HepG2 (cell line): ENCODE data around the gene PDGFRB. TPM values are rescaled to one million over a fixed set of nuclear protein-coding genes. Genes with fewer than 3 reads are reported as not detected.

Source experiments
- ATAC-seq: fragments of 200-7000 bp; cut with Tn5 transposase; 3 replicates; pipeline ENCODE4 v1.9.1; 2020; ENCODE audit warnings: mild to moderate bottlenecking, moderate library complexity
- BruUV-seq: library from RNA; stranded (reverse); fragments of 400-500 nt; replicated peaks from 2 replicates; lab custom pipeline; 2021; lab: Mats Ljungman, UMichigan
- CTCF ChIA-PET: fragments of 300-600 bp; formaldehyde crosslinking; extraction: SDS; loops from one replicate; lab custom pipeline; 2021; ENCODE audit warnings: low total read pairs, inconsistent platforms, low intra/inter-chr PET ratio; lab: Yijun Ruan, JAX
- POLR2A ChIA-PET: fragments of 350-600 bp; sonication (Branson Sonifier 250); formaldehyde crosslinking; loops from one replicate; lab custom pipeline; 2020; ENCODE audit warnings: antibody characterized with exemption, inconsistent platforms; lab: Yijun Ruan, JAX
- DNase-seq: peaks from one replicate; pipeline ENCODE4 v3.0.0-alpha.2; 2015; ENCODE audit warnings: low spot score
- FAIRE-seq: peaks from 3 replicates; lab custom pipeline; 2011; peaks lifted over from hg19 to GRCh38; lab: Jason Lieb, UNC
- H2AFZ ChIP-seq: one replicate; pipeline ENCODE4 v1.6.1; 2011; ENCODE audit warnings: low read length, inconsistent platforms
- H3K27ac ChIP-seq: fragments of 300-600 bp; 3 replicates; pipeline ENCODE4 v1.8.0; 2011; ENCODE audit warnings: mixed run types, mild to moderate bottlenecking, mixed read lengths, low read length, inconsistent platforms; ENCODE audit not compliant: insufficient read depth; ENCODE audit errors: extremely low read length
- H3K27me3 ChIP-seq, 2 experiments: fragments of 200-600 bp in 1 of 2; 2 replicates in 1 of 2; 3 replicates in 1 of 2; pipeline versions ENCODE4 v1.6.0 to v1.8.0; 2011; ENCODE audit warnings: low read length in 2 of 2, mild to moderate bottlenecking in 2 of 2, moderate library complexity in 2 of 2, inconsistent platforms in 1 of 2; ENCODE audit not compliant: insufficient read depth in 2 of 2, control insufficient read depth in 1 of 2
- H3K36me3 ChIP-seq, 2 experiments: fragments of 200-600 bp in 1 of 2; replicated peaks in 1 of 2; 2 replicates in 1 of 2; 3 replicates in 1 of 2; pipeline versions ENCODE4 v1.5.1 to v1.8.0; 2011; ENCODE audit warnings: low read length in 2 of 2, inconsistent platforms in 1 of 2; ENCODE audit not compliant: insufficient read depth in 2 of 2, control insufficient read depth in 1 of 2
- H3K4me1 ChIP-seq: 2 replicates; pipeline ENCODE4 v1.5.1; 2012; ENCODE audit warnings: low read length, inconsistent platforms; ENCODE audit not compliant: insufficient read depth
- H3K4me2 ChIP-seq: 2 replicates; pipeline ENCODE4 v1.6.0; 2011; ENCODE audit warnings: low read depth, low read length, inconsistent platforms
- H3K4me3 ChIP-seq, 3 experiments: fragments of 200-600 bp in 1 of 3; sonication (generic), shearing (Covaris generic) in 1 of 3; replicated peaks in 1 of 3; 2 replicates each; pipeline ENCODE4 v1.5.1; 2011 to 2016; ENCODE audit warnings: low read length in 3 of 3, inconsistent platforms in 2 of 3, low read depth in 2 of 3, mild to moderate bottlenecking in 2 of 3, control low read depth in 1 of 3, mixed read lengths in 1 of 3; ENCODE audit not compliant: insufficient read depth in 1 of 3
- H3K79me2 ChIP-seq: one replicate; pipeline ENCODE4 v1.6.1; 2011; ENCODE audit warnings: low read length, inconsistent platforms; ENCODE audit not compliant: insufficient read depth
- H3K9ac ChIP-seq: 2 replicates; pipeline ENCODE4 v1.6.0; 2011; ENCODE audit warnings: mild to moderate bottlenecking, low read depth, low read length, inconsistent platforms; ENCODE audit not compliant: insufficient read depth
- H3K9me3 ChIP-seq: 2 replicates; pipeline ENCODE4 v1.5.1; 2012; ENCODE audit warnings: mild to moderate bottlenecking, low read length
- H4K20me1 ChIP-seq: 2 replicates; pipeline ENCODE4 v1.6.0; 2011; ENCODE audit warnings: inconsistent platforms, mild to moderate bottlenecking, low read length, moderate library complexity; ENCODE audit not compliant: insufficient read depth
- ERF ChIP-seq: IDR thresholded peaks from 2 replicates; pipeline ENCODE4 v1.6.1; 2018; ENCODE audit warnings: missing biosample characterization, missing genetic modification reagents
- GTF3A ChIP-seq: sonication (generic); formaldehyde crosslinking; conservative IDR thresholded peaks from 2 replicates; pipeline ENCODE4 v1.4.0; 2020; ENCODE audit warnings: mild to moderate bottlenecking, missing genetic modification reagents
- HMGXB4 ChIP-seq, 2 experiments: sonication (generic) in 1 of 2; formaldehyde crosslinking in 1 of 2; IDR thresholded peaks; 2 replicates each; pipeline versions ENCODE4 v1.4.0 to v1.6.1; 2018 to 2020; ENCODE audit warnings: missing genetic modification reagents in 2 of 2, borderline replicate concordance in 1 of 2, low read depth in 1 of 2, mild to moderate bottlenecking in 1 of 2, missing biosample characterization in 1 of 2
- KAT8 ChIP-seq: IDR thresholded peaks from 2 replicates; pipeline ENCODE4 v1.6.1; 2016; ENCODE audit warnings: missing genetic modification reagents, missing compliant biosample characterization
- MAFF ChIP-seq: IDR thresholded peaks from 2 replicates; pipeline ENCODE4 v1.6.1; 2011; ENCODE audit warnings: low read depth, low read length, improper control_type of control experiment
- MAFK ChIP-seq, 2 experiments: IDR thresholded peaks in 1 of 2; conservative IDR thresholded peaks in 1 of 2; 2 replicates each; pipeline ENCODE4 v1.6.1; 2011; ENCODE audit warnings: improper control_type of control experiment in 2 of 2, low read length in 2 of 2
- MED1 ChIP-seq: sonication (generic); formaldehyde crosslinking; IDR thresholded peaks from 2 replicates; pipeline ENCODE4 v1.4.0; 2020; ENCODE audit warnings: missing genetic modification reagents
- NR1H2 ChIP-seq: sonication (generic); formaldehyde crosslinking; IDR thresholded peaks from 2 replicates; pipeline ENCODE4 v1.8.1; 2022; ENCODE audit warnings: low read depth, missing genetic modification reagents, borderline replicate concordance
- XRCC5 ChIP-seq: fragments of 200-400 bp; formaldehyde crosslinking; optimal IDR thresholded peaks from 2 replicates; pipeline ENCODE3; 2017; ENCODE audit warnings: mild to moderate bottlenecking, low read length
- ZFP36L1 ChIP-seq: sonication (generic); formaldehyde crosslinking; IDR thresholded peaks from 2 replicates; pipeline ENCODE4 v1.8.0; 2022; ENCODE audit warnings: mild to moderate bottlenecking, missing genetic modification reagents, moderate library complexity
- ZNF513 ChIP-seq: sonication (generic); formaldehyde crosslinking; conservative IDR thresholded peaks from 2 replicates; pipeline ENCODE4 v1.5.0; 2020; ENCODE audit warnings: missing genetic modification reagents
- ZNF543 ChIP-seq: sonication (generic); formaldehyde crosslinking; IDR thresholded peaks from 2 replicates; pipeline ENCODE4 v1.4.0; 2020; ENCODE audit warnings: mild to moderate bottlenecking, missing genetic modification reagents
- WGBS: methylation state at CpG from one replicate; pipeline ENCODE4 v1.1.6; 2017; ENCODE audit warnings: low lambda C conversion rate; 5-methylcytosine and 5-hydroxymethylcytosine counted together
- in situ Hi-C: cut with HindIII; loops from 2 replicates; pipeline ENCODE4 v1.10.0; 2017; ENCODE audit warnings: low pct_unique_long_range_greater_than_20kb; ENCODE audit not compliant: extremely low pct_ligation_motif_present
- intact Hi-C: fragments of 100-400 bp; cut with micrococcal nuclease; formaldehyde crosslinking; loops from one replicate; pipeline ENCODE4 v1.10.0; 2022; ENCODE audit not compliant: unreplicated experiment
- polyA plus RNA-seq, 8 experiments: library from polyadenylated mRNA; depleted of rRNA in 3 of 8; stranded (reverse) in 7 of 8; unstranded in 1 of 8; fragments of >200 nt; fragmentation: Illumina TruSeq in 4 of 8; extraction: Trizol in 4 of 8; gene quantifications; 2 replicates each; pipeline versions ENCODE4 v1.2.1 to v1.2.3, GENCODE V29; 2011 to 2016; ENCODE audit warnings: low read depth in 4 of 8, missing spikeins in 1 of 8, mixed read lengths in 1 of 8; ENCODE audit not compliant: insufficient read depth in 1 of 8
- total RNA-seq, 5 experiments: library from RNA; depleted of rRNA; stranded (reverse); fragments of >200 nt; fragmentation: Illumina TruSeq; extraction: Trizol; gene quantifications; 2 replicates each; pipeline ENCODE4 v1.2.3, GENCODE V29; 2016; ENCODE audit warnings: low read depth in 1 of 5
- TF ChIP-seq, protein P1 (sequence below): sonication (generic); formaldehyde crosslinking; IDR thresholded peaks from 2 replicates; pipeline ENCODE4 v1.5.0; 2020; ENCODE audit warnings: missing genetic modification reagents

Gene PDGFRB
- total and polyA plus RNA-seq, 2 of the 13 experiments (the other 11 are each of a cell fraction or from before 2014, with no cell fraction given), result 4.0 to 21.0 TPM

GRCh38 chr5:150081541-150082283 is 73.9 kb downstream of the PDGFRB start:
- DNase-seq, result no peak
- in situ Hi-C loops, result no loop called here
- TF ChIP-seq ZNF543 (CRISPR knock-in tag) (no peak), XRCC5 (no peak), GTF3A (CRISPR knock-in tag) (no peak), NR1H2 (no peak), MAFK (conservative IDR thresholded peaks at IDR 0.05 in 1 of 2, IDR thresholded peaks at IDR 0.05 in 1 of 2; ENCODE audit: low read length in 2 of 2) (peak; percentile 77 to 85), KAT8 (CRISPR knock-in tag) (no peak), MAFF (peak; percentile 65), ERF (CRISPR knock-in tag) (no peak), HMGXB4 (CRISPR knock-in tag; IDR thresholded peaks at IDR 0.05; ENCODE audit: borderline replicate concordance in 1 of 2, low read depth in 1 of 2) (no peak), ZNF513 (CRISPR knock-in tag) (no peak), ZFP36L1 (no peak), MED1 (no peak)
- TF ChIP-seq, protein P1, sequence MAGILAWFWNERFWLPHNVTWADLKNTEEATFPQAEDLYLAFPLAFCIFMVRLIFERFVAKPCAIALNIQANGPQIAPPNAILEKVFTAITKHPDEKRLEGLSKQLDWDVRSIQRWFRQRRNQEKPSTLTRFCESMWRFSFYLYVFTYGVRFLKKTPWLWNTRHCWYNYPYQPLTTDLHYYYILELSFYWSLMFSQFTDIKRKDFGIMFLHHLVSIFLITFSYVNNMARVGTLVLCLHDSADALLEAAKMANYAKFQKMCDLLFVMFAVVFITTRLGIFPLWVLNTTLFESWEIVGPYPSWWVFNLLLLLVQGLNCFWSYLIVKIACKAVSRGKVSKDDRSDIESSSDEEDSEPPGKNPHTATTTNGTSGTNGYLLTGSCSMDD, result no peak
- Histone ChIP-seq H4K20me1 (no peaks in the 10 kb centered on the region), H3K4me3 (no peak overlapping the region), H3K27me3 (peaks cover 4 to 50% of the 10 kb centered on the region in 2 experiments), H3K36me3 (no peaks in the 10 kb centered on the region), H3K9ac (no peak overlapping the region), H2AFZ (no peak overlapping the region), H3K4me2 (no peak overlapping the region), H3K27ac (no peak overlapping the region), H3K79me2 (no peaks in the 10 kb centered on the region), H3K9me3 (no peaks in the 10 kb centered on the region), H3K4me1 (peaks cover 17% of the 10 kb centered on the region)
- FAIRE-seq, result no peak
- no peak for ATAC-seq
- ChIA-PET POLR2A (no interaction called here), CTCF (no interaction called here)
- BruUV-seq, result no TSS peak
- intact Hi-C loops, result no loop called here
- WGBS, result 21% methylated on average over 14 of the region's 15 CpGs
